ENCODE data around the gene LTBP3. TPM values are rescaled to one million over a fixed set of nuclear protein-coding genes. Genes with fewer than 3 reads are reported as not detected.

Gene LTBP3
- total and polyA plus RNA-seq, 9 of the 15 experiments (the other 6 are each of a cell fraction or from before 2014, with no cell fraction given): 0.06 to 20.5 (median 4.8) TPM

- peak; percentile 94 for TF ChIP-seq REST (IDR thresholded peaks at IDR 0.05; ENCODE audit: borderline replicate concordance)
- peak; percentile 85 for TF ChIP-seq REST (CRISPR knock-in tag; IDR thresholded peaks at IDR 0.05; ENCODE audit: low read depth)
- TF ChIP-seq RBM14 (IDR thresholded peaks at IDR 0.05; ENCODE audit: borderline replicate concordance, insufficient read depth, low read depth, low read length): no peak
- peak; percentile 63; the same call in 1 of the 2 replicates for TF ChIP-seq HNRNPUL1 (IDR thresholded peaks at IDR 0.05; ENCODE audit: low read length)
- TF ChIP-seq ZNF699 (CRISPR knock-in tag; IDR thresholded peaks at IDR 0.05; ENCODE audit: insufficient replicate concordance): peak; percentile 76
- TF ChIP-seq POLR2H (tag; IDR thresholded peaks at IDR 0.05; ENCODE audit: low read depth): peak; percentile 99
- TF ChIP-seq RBM17 (IDR thresholded peaks at IDR 0.05; ENCODE audit: borderline replicate concordance, low read depth, low read length): no peak
- TF ChIP-seq PHTF2 (CRISPR knock-in tag; IDR thresholded peaks at IDR 0.05): peak; percentile 99
- TF ChIP-seq HDAC8 (tag; IDR thresholded peaks at IDR 0.05): no peak
- TF ChIP-seq RCOR1 (IDR thresholded peaks at IDR 0.05; ENCODE audit: borderline replicate concordance in 1 of 2, low read depth in 2 of 2, low read length in 2 of 2): peak in 1 of 2 experiments; percentile 84; a peak in 2 of 4 replicates
- TF ChIP-seq SUPT5H (IDR thresholded peaks at IDR 0.05): peak; percentile 99
- TF ChIP-seq POLR2G (IDR thresholded peaks at IDR 0.05; ENCODE audit: low read depth, low read length): peak; percentile 81; the same call in 1 of the 2 replicates
- TF ChIP-seq NR0B1 (IDR thresholded peaks at IDR 0.05; ENCODE audit: partially characterized antibody): no peak
- TF ChIP-seq, protein P1, sequence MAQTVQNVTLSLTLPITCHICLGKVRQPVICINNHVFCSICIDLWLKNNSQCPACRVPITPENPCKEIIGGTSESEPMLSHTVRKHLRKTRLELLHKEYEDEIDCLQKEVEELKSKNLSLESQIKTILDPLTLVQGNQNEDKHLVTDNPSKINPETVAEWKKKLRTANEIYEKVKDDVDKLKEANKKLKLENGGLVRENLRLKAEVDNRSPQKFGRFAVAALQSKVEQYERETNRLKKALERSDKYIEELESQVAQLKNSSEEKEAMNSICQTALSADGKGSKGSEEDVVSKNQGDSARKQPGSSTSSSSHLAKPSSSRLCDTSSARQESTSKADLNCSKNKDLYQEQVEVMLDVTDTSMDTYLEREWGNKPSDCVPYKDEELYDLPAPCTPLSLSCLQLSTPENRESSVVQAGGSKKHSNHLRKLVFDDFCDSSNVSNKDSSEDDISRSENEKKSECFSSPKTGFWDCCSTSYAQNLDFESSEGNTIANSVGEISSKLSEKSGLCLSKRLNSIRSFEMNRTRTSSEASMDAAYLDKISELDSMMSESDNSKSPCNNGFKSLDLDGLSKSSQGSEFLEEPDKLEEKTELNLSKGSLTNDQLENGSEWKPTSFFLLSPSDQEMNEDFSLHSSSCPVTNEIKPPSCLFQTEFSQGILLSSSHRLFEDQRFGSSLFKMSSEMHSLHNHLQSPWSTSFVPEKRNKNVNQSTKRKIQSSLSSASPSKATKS (CRISPR knock-in tag; IDR thresholded peaks at IDR 0.05): peak; percentile 94
- TF ChIP-seq MXI1 (IDR thresholded peaks at IDR 0.05; ENCODE audit: low read depth, low read length): peak; percentile 78
- TF ChIP-seq BCOR (IDR thresholded peaks at IDR 0.05): peak; percentile 39; the same call in 1 of the 2 replicates
- TF ChIP-seq OTX1 (CRISPR knock-in tag; IDR thresholded peaks at IDR 0.05): peak; percentile 100
Measured at GRCh38 chr11:65498977-65499712, 59.0 kb downstream of the LTBP3 start, which contains the start of gene MALAT1 (continued).
